Activated B cell treated with CpG ODN at 0.5 μM for 24 hours (primary cell): ENCODE results near the gene EEIG2. TPM values are rescaled to one million over a fixed set of nuclear protein-coding genes. Genes with fewer than 3 reads are reported as not detected.

Experiments
- ATAC-seq: fragments of 200-7000 bp; cut with Tn5 transposase; one replicate; pipeline ENCODE4 v1.10.0; 2021; ENCODE audit warnings: low read depth, mild to moderate bottlenecking, moderate library complexity
- CTCF ChIA-PET: fragments of 350-600 bp; sonication (Branson Sonifier 250); formaldehyde crosslinking; loops from one replicate; lab custom pipeline; 2021; ENCODE audit warnings: antibody characterized with exemption; lab: Charles Lee
- POLR2A ChIA-PET: fragments of 350-600 bp; sonication (Branson Sonifier 250); formaldehyde crosslinking; loops from one replicate; lab custom pipeline; 2021; ENCODE audit warnings: antibody characterized with exemption; lab: Charles Lee
- DNase-seq: peaks from one replicate; pipeline ENCODE4 v3.0.0; 2022
- H3K27ac Mint-ChIP-seq: one replicate; pipeline ENCODE4 v1.8.0; 2020; ENCODE audit warnings: mixed read lengths
- H3K27me3 Mint-ChIP-seq: one replicate; pipeline ENCODE4 v1.8.0; 2021; ENCODE audit warnings: mixed read lengths
- H3K36me3 Mint-ChIP-seq: one replicate; pipeline ENCODE4 v1.8.0; 2021; ENCODE audit warnings: low read depth, mixed read lengths
- H3K4me1 Mint-ChIP-seq: one replicate; pipeline ENCODE4 v1.8.0; 2021; ENCODE audit warnings: mixed read lengths
- H3K4me3 Mint-ChIP-seq: one replicate; pipeline ENCODE4 v1.8.0; 2020; ENCODE audit warnings: mild to moderate bottlenecking, mixed read lengths
- H3K9me3 Mint-ChIP-seq: one replicate; pipeline ENCODE4 v1.8.0; 2020; ENCODE audit warnings: mixed read lengths
- intact Hi-C: fragments of 100-400 bp; cut with micrococcal nuclease; formaldehyde crosslinking; loops from one replicate; pipeline ENCODE4 v1.15.1; 2024
- total RNA-seq: library from RNA; stranded (reverse); gene quantifications from 2 replicates; pipeline ENCODE4 v1.2.3, GENCODE V29; 2022
- TF ChIP-seq, protein P1 (sequence below): fragments of 200-600 bp; IDR thresholded peaks from one replicate; pipeline ENCODE4 v1.8.0; 2022; ENCODE audit warnings: antibody characterized with exemption, mild to moderate bottlenecking

EEIG2 gene
- total RNA-seq, 1 donor from 2014 or later, result 7.0 TPM

DNA sequence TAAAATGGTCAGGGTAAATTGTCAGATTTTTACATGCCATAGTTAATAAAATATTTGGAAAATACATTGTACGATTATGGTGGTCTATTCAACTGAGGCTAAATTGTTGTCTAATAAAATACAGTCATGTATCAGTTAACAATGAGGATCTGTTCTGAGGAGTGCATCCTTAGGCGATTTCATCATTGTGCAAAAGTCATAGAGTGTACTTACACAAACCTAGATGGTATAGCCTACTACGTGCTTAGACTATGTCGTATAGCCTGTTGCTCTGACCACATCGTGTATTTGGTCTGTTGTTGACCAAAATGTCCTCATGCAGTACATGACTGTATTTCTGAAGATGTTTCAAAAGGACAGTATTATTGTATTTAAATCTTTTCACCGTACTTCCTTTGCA, 5.2 kb downstream of the EEIG2 start:
- ATAC-seq, result no peak
- ChIA-PET POLR2A (no interaction called here), CTCF (interaction anchor here (7.2 kb wide), 1 partner anchor 54 kb away, joined by 237 read pairs; no protein-coding TSS in a partner anchor)
- Mint-ChIP-seq H3K36me3 (peaks cover 1% of the 10 kb centered on the region), H3K4me3 (no peak overlapping the region), H3K9me3 (no peaks in the 10 kb centered on the region), H3K27me3 (no peaks in the 10 kb centered on the region), H3K27ac (no peak overlapping the region), H3K4me1 (peaks cover 24% of the 10 kb centered on the region)
- TF ChIP-seq, protein P1, sequence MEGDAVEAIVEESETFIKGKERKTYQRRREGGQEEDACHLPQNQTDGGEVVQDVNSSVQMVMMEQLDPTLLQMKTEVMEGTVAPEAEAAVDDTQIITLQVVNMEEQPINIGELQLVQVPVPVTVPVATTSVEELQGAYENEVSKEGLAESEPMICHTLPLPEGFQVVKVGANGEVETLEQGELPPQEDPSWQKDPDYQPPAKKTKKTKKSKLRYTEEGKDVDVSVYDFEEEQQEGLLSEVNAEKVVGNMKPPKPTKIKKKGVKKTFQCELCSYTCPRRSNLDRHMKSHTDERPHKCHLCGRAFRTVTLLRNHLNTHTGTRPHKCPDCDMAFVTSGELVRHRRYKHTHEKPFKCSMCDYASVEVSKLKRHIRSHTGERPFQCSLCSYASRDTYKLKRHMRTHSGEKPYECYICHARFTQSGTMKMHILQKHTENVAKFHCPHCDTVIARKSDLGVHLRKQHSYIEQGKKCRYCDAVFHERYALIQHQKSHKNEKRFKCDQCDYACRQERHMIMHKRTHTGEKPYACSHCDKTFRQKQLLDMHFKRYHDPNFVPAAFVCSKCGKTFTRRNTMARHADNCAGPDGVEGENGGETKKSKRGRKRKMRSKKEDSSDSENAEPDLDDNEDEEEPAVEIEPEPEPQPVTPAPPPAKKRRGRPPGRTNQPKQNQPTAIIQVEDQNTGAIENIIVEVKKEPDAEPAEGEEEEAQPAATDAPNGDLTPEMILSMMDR, result no peak
- intact Hi-C loops, result no loop called here
- no peak for DNase-seq

DNA sequence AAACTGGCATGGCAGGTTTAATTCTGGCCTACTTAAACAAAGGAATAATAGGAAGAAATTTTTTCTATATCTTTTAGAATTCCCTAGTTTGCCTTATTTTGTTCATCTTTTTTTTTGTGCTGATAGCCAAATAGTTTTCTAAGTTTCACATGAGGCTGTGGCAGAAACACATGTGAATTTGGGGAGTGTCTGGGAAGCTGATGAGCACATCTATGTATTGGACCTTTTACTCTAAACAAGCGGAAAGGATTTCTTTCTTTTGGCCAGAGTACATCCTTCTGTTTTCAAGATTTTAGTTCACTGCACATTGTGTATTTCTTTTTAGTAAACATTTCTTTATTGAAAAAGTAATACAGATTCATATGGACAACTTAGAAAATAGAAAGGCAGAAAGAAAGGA, 5.6 kb downstream of the EEIG2 start:
- ChIA-PET CTCF (no interaction called here), POLR2A (no interaction called here)
- no peaks in the 10 kb centered on the region for H3K27me3 Mint-ChIP-seq
- TF ChIP-seq, protein P1, result no peak
- H3K27ac Mint-ChIP-seq, result no peak overlapping the region
- intact Hi-C loops, result no loop called here
- no peak for ATAC-seq
- no peak overlapping the region for H3K4me3 Mint-ChIP-seq
- H3K4me1 Mint-ChIP-seq, result peaks cover 23% of the 10 kb centered on the region
- DNase-seq, result no peak
- peaks cover 1% of the 10 kb centered on the region for H3K36me3 Mint-ChIP-seq
- H3K9me3 Mint-ChIP-seq, result no peaks in the 10 kb centered on the region

DNA sequence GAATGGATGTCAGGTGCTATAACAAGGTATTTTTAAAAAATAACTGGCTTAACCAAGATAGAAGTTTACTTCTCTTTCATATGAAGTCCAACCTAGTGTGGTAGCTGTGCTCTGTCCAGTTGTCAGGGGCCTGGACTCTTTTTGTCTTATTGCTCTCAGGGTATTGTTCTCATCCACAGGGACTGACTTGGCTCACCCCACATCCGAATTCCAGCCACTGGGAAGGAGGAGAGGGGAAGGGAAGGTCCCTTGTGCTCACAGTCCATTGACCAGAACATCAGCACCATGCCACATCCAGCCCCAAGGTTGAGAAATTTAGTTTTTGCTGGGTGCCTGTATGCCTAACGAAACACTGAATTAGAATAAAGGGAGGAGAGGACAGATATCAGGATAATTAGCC, 8.7 kb downstream of the EEIG2 start:
- POLR2A ChIA-PET, result no interaction called here
- no peak for DNase-seq

DNA sequence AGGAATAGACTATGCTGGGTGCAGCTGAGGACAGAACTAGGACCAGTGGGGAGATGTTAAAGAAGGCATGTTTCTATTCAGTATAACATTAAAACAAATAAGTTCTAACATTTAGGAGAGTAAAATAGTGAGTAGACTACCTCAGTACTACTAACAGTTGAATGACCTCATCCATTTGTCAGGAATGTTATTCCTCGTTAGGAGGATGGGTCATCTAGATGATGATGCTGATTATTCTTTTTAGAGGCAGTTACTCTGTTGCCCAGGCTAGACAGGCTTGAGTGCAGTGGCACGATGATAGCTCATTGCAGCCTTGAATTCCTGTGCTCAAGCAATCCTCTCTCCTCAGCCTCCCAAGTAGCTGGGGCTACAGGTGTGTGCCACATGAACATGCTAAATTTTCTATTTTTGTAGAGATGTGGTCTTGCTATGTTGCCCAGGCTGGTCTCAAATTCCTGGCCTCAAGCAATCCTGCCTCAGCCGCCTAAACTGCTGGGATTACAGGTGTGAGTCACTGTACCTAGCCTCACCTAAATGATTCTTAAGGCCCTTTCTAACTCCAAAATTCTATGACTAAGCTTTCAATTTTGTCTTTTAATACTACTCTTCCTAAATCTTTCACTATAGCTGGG, 9.3 kb downstream of the EEIG2 start:
- POLR2A ChIA-PET, result no interaction called here
- TF ChIP-seq, protein P1, result no peak
- Mint-ChIP-seq H3K36me3 (no peaks in the 10 kb centered on the region), H3K4me1 (no peaks in the 10 kb centered on the region), H3K9me3 (no peaks in the 10 kb centered on the region), H3K4me3 (no peak overlapping the region), H3K27ac (no peak overlapping the region), H3K27me3 (no peaks in the 10 kb centered on the region)
- intact Hi-C loops, result no loop called here
- DNase-seq, result no peak
- no peak for ATAC-seq
- CTCF ChIA-PET, result interaction anchor here (0.6 to 2.9 kb wide), 8 partner anchors 9 to 296 kb away, joined by 3 to 20 read pairs (median 4); partner anchors contain the start of gene EEIG2

More for the DNA sequence above, 8.7 kb downstream of the EEIG2 start:
- Mint-ChIP-seq H3K4me3 (no peak overlapping the region), H3K27ac (no peak overlapping the region), H3K36me3 (no peaks in the 10 kb centered on the region), H3K9me3 (no peaks in the 10 kb centered on the region), H3K4me1 (peaks cover 3% of the 10 kb centered on the region), H3K27me3 (no peaks in the 10 kb centered on the region)
- ATAC-seq, result no peak
- CTCF ChIA-PET, result interaction anchor here (0.6 to 2.9 kb wide), 3 partner anchors 8 to 388 kb away, joined by 3 to 20 read pairs (median 6); partner anchors contain the start of gene EEIG2
- intact Hi-C loops, result no loop called here
- TF ChIP-seq, protein P1, result no peak

GRCh38 chr1:108570128-108570527, 10.2 kb downstream of the EEIG2 start:
- ATAC-seq (peak; percentile 97), DNase-seq (no peak)
- Mint-ChIP-seq H3K4me3 (no peak overlapping the region), H3K27me3 (no peaks in the 10 kb centered on the region), H3K36me3 (no peaks in the 10 kb centered on the region), H3K27ac (no peak overlapping the region), H3K4me1 (no peaks in the 10 kb centered on the region), H3K9me3 (no peaks in the 10 kb centered on the region)
- TF ChIP-seq, protein P1, result no peak
- ChIA-PET CTCF (interaction anchor here (0.6 to 2.9 kb wide), 9 partner anchors 10 to 295 kb away, joined by 3 to 20 read pairs (median 4); partner anchors contain the start of gene EEIG2), POLR2A (no interaction called here)
- intact Hi-C loops, result loop anchor here (2.0 kb wide), 1 partner anchor 19 kb away; no protein-coding TSS in a partner anchor
